Liver (tissue), 3 donors: Measurements from ENCODE around the gene ZSCAN16.

Experiments used
- ATF3 ChIP-seq: IDR thresholded peaks from 2 replicates; pipeline ENCODE4 v1.6.1; 2016; ENCODE audit warnings: antibody characterized with exemption
- CTCF ChIP-seq: fragments of 150-350 bp; IDR thresholded peaks from 2 replicates; pipeline ENCODE4 v1.5.1; 2017; ENCODE audit warnings: improper control_type of control experiment, low read depth, low read length; ENCODE audit not compliant: missing input control
- EGR1 ChIP-seq, 2 donors: IDR thresholded peaks; 2 replicates each; pipeline ENCODE4 v1.6.1; 2016 to 2018; ENCODE audit warnings: antibody characterized with exemption in 2 of 2, low read depth in 2 of 2
- FOXA1 ChIP-seq: IDR thresholded peaks from 2 replicates; pipeline ENCODE4 v1.6.1; 2016; ENCODE audit warnings: antibody characterized with exemption
- GABPA ChIP-seq, 2 donors: IDR thresholded peaks in 1 of 2; conservative IDR thresholded peaks in 1 of 2; 2 replicates each; pipeline ENCODE4 v1.6.1; 2016; ENCODE audit warnings: antibody characterized with exemption in 2 of 2, mild to moderate bottlenecking in 1 of 2, moderate library complexity in 1 of 2
- HNF4A ChIP-seq, 2 donors: conservative IDR thresholded peaks; 2 replicates each; pipeline ENCODE4 v1.6.1; 2016; ENCODE audit warnings: antibody characterized with exemption in 2 of 2, mild to moderate bottlenecking in 2 of 2
- JUND ChIP-seq, 2 donors: IDR thresholded peaks; 2 replicates each; pipeline ENCODE4 v1.6.1; 2016; ENCODE audit warnings: antibody characterized with exemption in 2 of 2
- MAX ChIP-seq: IDR thresholded peaks from 2 replicates; pipeline ENCODE4 v1.6.1; 2016; ENCODE audit warnings: antibody characterized with exemption
- RAD21 ChIP-seq, 2 donors: IDR thresholded peaks; 2 replicates each; pipeline ENCODE4 v1.6.1; 2016; ENCODE audit warnings: antibody characterized with exemption in 2 of 2, mild to moderate bottlenecking in 2 of 2
- REST ChIP-seq: IDR thresholded peaks from 2 replicates; pipeline ENCODE4 v1.6.1; 2016; ENCODE audit warnings: antibody characterized with exemption, mild to moderate bottlenecking
- SP1 ChIP-seq: IDR thresholded peaks from 2 replicates; pipeline ENCODE4 v1.6.1; 2018; ENCODE audit warnings: antibody characterized with exemption, mild to moderate bottlenecking
- TAF1 ChIP-seq: conservative IDR thresholded peaks from 2 replicates; pipeline ENCODE4 v1.6.1; 2016; ENCODE audit warnings: antibody characterized with exemption, mild to moderate bottlenecking
- YY1 ChIP-seq: IDR thresholded peaks from 2 replicates; pipeline ENCODE4 v1.6.1; 2016; ENCODE audit warnings: antibody characterized with exemption, mild to moderate bottlenecking
- ZBTB33 ChIP-seq: IDR thresholded peaks from 2 replicates; pipeline ENCODE4 v1.6.1; 2016; ENCODE audit warnings: antibody characterized with exemption
- donor health status: healthy.
- donor health status: healthy.

GRCh38 chr6:28167068-28167467 lies 42.7 kb downstream of the ZSCAN16 start:
- TF ChIP-seq RAD21 (IDR thresholded peaks at IDR 0.05) (no peak), FOXA1 (no peak), ATF3 (no peak), CTCF (no peak), TAF1 (no peak), HNF4A (conservative IDR thresholded peaks at IDR 0.05) (no peak), MAX (no peak), ZBTB33 (no peak), YY1 (no peak), EGR1 (IDR thresholded peaks at IDR 0.05; ENCODE audit: low read depth in 2 of 2) (no peak), GABPA (IDR thresholded peaks at IDR 0.05 in 1 of 2, conservative IDR thresholded peaks at IDR 0.05 in 1 of 2) (no peak), JUND (IDR thresholded peaks at IDR 0.05) (no peak), REST (no peak), SP1 (no peak)
